Liver (tissue), 9 donors: ENCODE measurements around the gene GPR183. TPM values are rescaled to one million over a fixed set of nuclear protein-coding genes. Genes with fewer than 3 reads are reported as not detected.

ENCODE experiments used
- DNase-seq: peaks from one replicate; pipeline ENCODE4 v3.0.0-alpha.2; 2017; ENCODE audit warnings: low spot score
- H3K27ac ChIP-seq, 2 donors: one replicate each; pipeline ENCODE4 v1.7.0; 2013; ENCODE audit warnings: inconsistent platforms in 2 of 2, low read length in 2 of 2, control low read depth in 1 of 2, low read depth in 1 of 2, mild to moderate bottlenecking in 1 of 2
- H3K27me3 ChIP-seq, 4 donors: one replicate each; pipeline versions ENCODE4 v1.6.1 to v1.7.0; 2013; ENCODE audit warnings: low read length in 3 of 4, inconsistent platforms in 1 of 4, mild to moderate bottlenecking in 1 of 4, moderate library complexity in 1 of 4; ENCODE audit not compliant: control insufficient read depth in 4 of 4, insufficient read depth in 4 of 4
- H3K36me3 ChIP-seq, 4 donors: one replicate each; pipeline versions ENCODE4 v1.6.1 to v1.7.0; 2013; ENCODE audit warnings: low read length in 3 of 4, mild to moderate bottlenecking in 3 of 4, low read depth in 1 of 4, moderate library complexity in 1 of 4; ENCODE audit not compliant: control insufficient read depth in 4 of 4, insufficient read depth in 3 of 4
- H3K4me1 ChIP-seq, 4 donors: one replicate each; pipeline versions ENCODE4 v1.6.1 to v1.7.0; 2013; ENCODE audit warnings: low read length in 3 of 4, mild to moderate bottlenecking in 3 of 4, moderate library complexity in 1 of 4; ENCODE audit not compliant: control insufficient read depth in 4 of 4, insufficient read depth in 4 of 4
- H3K4me3 ChIP-seq, 3 donors: one replicate each; pipeline versions ENCODE4 v1.6.1 to v1.7.0; 2013; ENCODE audit warnings: low read length in 3 of 3, control low read depth in 1 of 3, low read depth in 1 of 3, mild to moderate bottlenecking in 1 of 3
- H3K9ac ChIP-seq, 2 donors: one replicate each; pipeline ENCODE4 v1.7.0; 2013; ENCODE audit warnings: low read length in 2 of 2, mild to moderate bottlenecking in 2 of 2, moderate library complexity in 2 of 2, control low read depth in 1 of 2, low read depth in 1 of 2
- H3K9me3 ChIP-seq, 4 donors: one replicate each; pipeline versions ENCODE4 v1.6.1 to v1.7.0; 2013; ENCODE audit warnings: low read length in 3 of 4; ENCODE audit not compliant: control insufficient read depth in 4 of 4
- ATF3 ChIP-seq: IDR thresholded peaks from 2 replicates; pipeline ENCODE4 v1.6.1; 2016; ENCODE audit warnings: antibody characterized with exemption
- CTCF ChIP-seq: fragments of 150-350 bp; IDR thresholded peaks from 2 replicates; pipeline ENCODE4 v1.5.1; 2017; ENCODE audit warnings: improper control_type of control experiment, low read depth, low read length; ENCODE audit not compliant: missing input control
- FOXA1 ChIP-seq: IDR thresholded peaks from 2 replicates; pipeline ENCODE4 v1.6.1; 2016; ENCODE audit warnings: antibody characterized with exemption
- FOXA2 ChIP-seq: IDR thresholded peaks from 2 replicates; pipeline ENCODE4 v1.6.1; 2016; ENCODE audit warnings: antibody characterized with exemption
- GABPA ChIP-seq, 2 donors: IDR thresholded peaks in 1 of 2; conservative IDR thresholded peaks in 1 of 2; 2 replicates each; pipeline ENCODE4 v1.6.1; 2016; ENCODE audit warnings: antibody characterized with exemption in 2 of 2, mild to moderate bottlenecking in 1 of 2, moderate library complexity in 1 of 2
- HNF4A ChIP-seq, 2 donors: conservative IDR thresholded peaks; 2 replicates each; pipeline ENCODE4 v1.6.1; 2016; ENCODE audit warnings: antibody characterized with exemption in 2 of 2, mild to moderate bottlenecking in 2 of 2
- JUND ChIP-seq, 2 donors: IDR thresholded peaks; 2 replicates each; pipeline ENCODE4 v1.6.1; 2016; ENCODE audit warnings: antibody characterized with exemption in 2 of 2
- MAX ChIP-seq: IDR thresholded peaks from 2 replicates; pipeline ENCODE4 v1.6.1; 2016; ENCODE audit warnings: antibody characterized with exemption
- NR2F2 ChIP-seq: IDR thresholded peaks from 2 replicates; pipeline ENCODE4 v1.6.1; 2016; ENCODE audit warnings: antibody characterized with exemption
- RAD21 ChIP-seq, 2 donors: IDR thresholded peaks; 2 replicates each; pipeline ENCODE4 v1.6.1; 2016; ENCODE audit warnings: antibody characterized with exemption in 2 of 2, mild to moderate bottlenecking in 2 of 2
- REST ChIP-seq: IDR thresholded peaks from 2 replicates; pipeline ENCODE4 v1.6.1; 2016; ENCODE audit warnings: antibody characterized with exemption, mild to moderate bottlenecking
- RXRA ChIP-seq, 2 donors: IDR thresholded peaks; 2 replicates each; pipeline ENCODE4 v1.6.1; 2017 to 2018; ENCODE audit warnings: antibody characterized with exemption in 2 of 2, mild to moderate bottlenecking in 1 of 2
- SP1 ChIP-seq: IDR thresholded peaks from 2 replicates; pipeline ENCODE4 v1.6.1; 2018; ENCODE audit warnings: antibody characterized with exemption, mild to moderate bottlenecking
- TAF1 ChIP-seq: conservative IDR thresholded peaks from 2 replicates; pipeline ENCODE4 v1.6.1; 2016; ENCODE audit warnings: antibody characterized with exemption, mild to moderate bottlenecking
- YY1 ChIP-seq: IDR thresholded peaks from 2 replicates; pipeline ENCODE4 v1.6.1; 2016; ENCODE audit warnings: antibody characterized with exemption, mild to moderate bottlenecking
- WGBS: extraction: QIAGEN DNeasy Blood & Tissue Kit; methylation state at CpG from one replicate; pipeline ENCODE4 v1.1.7; 2013; 5-methylcytosine and 5-hydroxymethylcytosine counted together
- polyA plus RNA-seq, 2 donors: library from polyadenylated mRNA; stranded (reverse) in 1 of 2; unstranded in 1 of 2; fragments of 200-250 nt in 1 of 2; fragments of >200 nt in 1 of 2; fragmentation: Nextera tagmentation in 1 of 2; extraction: Ambion mirVana in 1 of 2; gene quantifications; one replicate each; pipeline versions ENCODE4 v1.2.1 to v1.2.3, GENCODE V29; 2013 to 2015
- total RNA-seq, 2 donors: library from RNA; depleted of rRNA; stranded (reverse); fragments of >200 nt; gene quantifications; one replicate each; pipeline ENCODE4 v1.2.3, GENCODE V29; 2014
- donor health status: healthy.
- donor health status: healthy.
- donor health status: healthy.
- donor health status: healthy.
- donor health status: healthy.

GPR183 gene
- total and polyA plus RNA-seq, 4 donors, result 0.89 to 4.3 (median 2.9) TPM

DNA sequence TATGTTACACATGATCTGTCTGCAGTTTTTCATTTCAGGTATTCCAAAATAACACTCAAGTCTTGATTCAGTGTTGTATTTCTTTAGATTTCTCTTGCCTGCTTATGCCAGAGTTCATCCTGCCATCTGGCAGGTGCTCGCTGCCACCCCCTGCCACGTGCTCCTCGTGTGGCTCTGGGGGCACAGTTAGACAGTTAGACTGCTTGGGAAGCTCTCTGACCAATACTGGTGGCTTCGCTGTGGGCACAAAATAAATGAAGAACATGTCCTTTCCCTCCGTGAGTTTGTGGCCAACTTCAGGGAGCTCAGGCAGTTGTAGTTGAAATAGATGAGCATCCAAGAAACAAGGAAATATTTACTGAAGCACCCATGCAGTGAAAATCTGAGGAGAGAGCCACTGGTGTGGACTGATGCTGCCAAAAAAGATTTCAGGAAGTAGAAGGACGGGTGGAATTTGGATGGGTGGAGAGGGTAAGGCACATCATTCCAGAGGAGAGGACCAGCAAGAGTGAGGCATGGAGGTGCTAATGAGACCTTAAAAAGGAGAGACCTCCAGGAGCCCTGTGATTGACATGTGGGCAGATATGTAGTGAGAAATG is 37.5 kb upstream of the GPR183 start:
- H3K9me3 ChIP-seq, result no peaks in the 10 kb centered on the region
- H3K27me3 ChIP-seq, result no peaks in the 10 kb centered on the region
- H3K27ac ChIP-seq, result no peak overlapping the region
- H3K4me1 ChIP-seq, result peaks cover 0 to 3% (median 1%) of the 10 kb centered on the region in 4 donors
- H3K36me3 ChIP-seq, result peaks cover 9 to 36% (median 26%) of the 10 kb centered on the region in 4 donors
- no peak overlapping the region for H3K9ac ChIP-seq
- DNase-seq, result no peak
- H3K4me3 ChIP-seq, result no peak overlapping the region
- TF ChIP-seq RXRA (IDR thresholded peaks at IDR 0.05) (no peak), NR2F2 (no peak), FOXA2 (no peak), TAF1 (no peak), REST (no peak), RAD21 (IDR thresholded peaks at IDR 0.05) (no peak), HNF4A (conservative IDR thresholded peaks at IDR 0.05) (no peak), MAX (no peak)
- 87% methylated on average over 6 of the region's 6 CpGs for WGBS

DNA sequence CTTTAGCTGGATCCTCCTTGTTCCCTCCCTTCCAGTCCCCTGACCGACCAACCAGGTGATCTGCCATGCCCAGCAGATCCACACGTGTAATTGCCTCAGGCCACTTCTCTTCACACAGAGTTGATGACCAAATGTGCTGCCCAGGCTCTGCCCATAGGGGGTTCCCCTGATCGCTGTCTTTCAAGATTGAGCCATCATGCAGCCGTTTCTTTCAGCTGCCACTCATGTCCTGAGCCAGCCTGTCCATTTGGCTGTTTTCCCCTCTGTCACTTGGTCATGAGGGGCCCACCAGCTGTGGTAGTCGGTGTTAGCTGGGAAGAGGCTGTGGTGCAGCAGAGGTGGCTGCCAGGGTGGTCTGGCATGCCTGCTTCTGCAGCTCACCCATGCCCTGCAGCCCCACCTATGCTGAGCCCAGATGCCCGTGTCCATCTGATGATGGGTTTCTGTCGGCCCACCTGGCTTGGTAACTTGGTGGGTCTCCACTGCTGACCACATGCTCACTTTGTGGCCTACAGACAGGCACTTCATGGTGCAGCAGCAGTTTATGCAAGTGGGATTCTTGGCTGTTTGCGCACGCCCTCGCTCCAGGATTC is 35.6 kb upstream of the GPR183 start:
- 89% methylated on average over 10 of the region's 10 CpGs for WGBS

More for the DNA sequence above, 35.6 kb upstream of the GPR183 start:
- peaks cover 7 to 27% (median 23%) of the 10 kb centered on the region in 4 donors for H3K36me3 ChIP-seq
- peaks cover 0 to 7% (median 1%) of the 10 kb centered on the region in 4 donors for H3K4me1 ChIP-seq
- no peak for TF ChIP-seq SP1
- no peak for TF ChIP-seq FOXA1
- no peak for TF ChIP-seq CTCF
- no peak for TF ChIP-seq JUND (IDR thresholded peaks at IDR 0.05)
- no peak for TF ChIP-seq NR2F2
- no peak for TF ChIP-seq YY1
- TF ChIP-seq RAD21 (IDR thresholded peaks at IDR 0.05), result no peak
- no peak for TF ChIP-seq ATF3
- no peak for TF ChIP-seq MAX
- no peak for TF ChIP-seq GABPA (IDR thresholded peaks at IDR 0.05 in 1 of 2, conservative IDR thresholded peaks at IDR 0.05 in 1 of 2)
- TF ChIP-seq RXRA (IDR thresholded peaks at IDR 0.05), result no peak
- no peak for TF ChIP-seq TAF1
- no peaks in the 10 kb centered on the region for H3K27me3 ChIP-seq
- H3K9me3 ChIP-seq, result no peaks in the 10 kb centered on the region
- H3K4me3 ChIP-seq, result no peak overlapping the region
- no peak overlapping the region for H3K9ac ChIP-seq
- no peak overlapping the region for H3K27ac ChIP-seq
- DNase-seq, result no peak
